Measurements from ENCODE around the gene MYPN. TPM values are rescaled to one million over a fixed set of nuclear protein-coding genes. Genes with fewer than 3 reads are reported as not detected.

Gene MYPN
- total and polyA plus RNA-seq, 2 donors = 0.11 to 0.19 TPM

DNA sequence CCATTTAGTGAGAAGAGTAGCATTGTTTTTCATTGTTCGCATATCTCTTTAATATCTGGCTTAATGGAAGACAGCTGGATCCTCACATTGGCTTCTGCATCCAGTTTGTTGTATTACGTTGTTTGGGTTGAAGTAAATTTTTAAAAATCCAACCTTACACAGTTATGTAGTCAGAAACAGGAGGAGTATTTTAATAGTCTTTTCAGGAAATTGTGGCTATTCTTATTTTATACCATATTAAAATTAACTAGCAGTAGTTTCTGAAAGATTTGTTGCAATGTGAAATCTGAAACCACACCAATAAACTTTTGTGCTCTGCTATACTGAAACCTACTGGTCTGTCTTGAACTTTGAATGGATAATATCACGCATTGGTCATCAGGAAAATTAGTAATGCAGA lies 27.9 kb downstream of the MYPN start:
- Histone ChIP-seq H3K4me1 (ENCODE audit: control insufficient read depth in 2 of 2, insufficient read depth in 2 of 2, low read length in 2 of 2) (no peaks in the 10 kb centered on the region), H3K27ac (ENCODE audit: low read depth in 1 of 2, low read length in 1 of 2) (no peak overlapping the region), H3K9me3 (ENCODE audit: control insufficient read depth in 2 of 2, insufficient read depth in 1 of 2, low read length in 1 of 2) (no peaks in the 10 kb centered on the region), H3K4me3 (ENCODE audit: low read length in 2 of 2) (no peak overlapping the region), H3K27me3 (ENCODE audit: control insufficient read depth in 2 of 2, insufficient read depth in 1 of 2, low read length in 1 of 2) (no peaks in the 10 kb centered on the region), H3K36me3 (ENCODE audit: control insufficient read depth in 2 of 2, insufficient read depth in 2 of 2, low read length in 1 of 2) (no peaks in the 10 kb centered on the region)
- DNase-seq (ENCODE audit: low read depth in 6 of 9, low spot score in 9 of 9) = no peak
- WGBS = 98% methylated on average over 3 of the region's 3 CpGs

DNA sequence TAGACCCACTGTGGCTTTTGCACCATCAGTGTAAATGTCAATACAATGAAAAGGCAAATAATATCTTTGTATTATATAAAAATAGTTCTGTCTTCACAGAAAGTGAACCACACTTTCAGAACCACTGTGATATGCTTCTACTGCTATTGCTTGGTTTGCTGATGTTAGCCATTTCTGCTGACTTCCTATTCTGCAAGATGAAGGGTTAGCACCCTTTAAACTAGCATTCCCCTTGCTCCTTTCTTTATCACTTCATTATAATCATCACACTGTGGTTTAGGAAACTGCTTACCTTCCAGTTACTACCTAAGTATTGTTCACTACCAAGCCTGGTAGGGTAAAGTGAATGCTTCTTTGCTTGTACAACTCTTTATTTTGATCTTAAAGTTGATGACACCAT lies 29.2 kb downstream of the MYPN start:
- no peak for DNase-seq (ENCODE audit: low read depth in 6 of 9, low spot score in 9 of 9)
- Histone ChIP-seq H3K4me3 (ENCODE audit: low read length in 2 of 2) (no peak overlapping the region), H3K9me3 (ENCODE audit: control insufficient read depth in 2 of 2, insufficient read depth in 1 of 2, low read length in 1 of 2) (no peaks in the 10 kb centered on the region), H3K36me3 (ENCODE audit: control insufficient read depth in 2 of 2, insufficient read depth in 2 of 2, low read length in 1 of 2) (no peaks in the 10 kb centered on the region), H3K4me1 (ENCODE audit: control insufficient read depth in 2 of 2, insufficient read depth in 2 of 2, low read length in 2 of 2) (no peaks in the 10 kb centered on the region), H3K27ac (ENCODE audit: low read depth in 1 of 2, low read length in 1 of 2) (no peak overlapping the region), H3K27me3 (ENCODE audit: control insufficient read depth in 2 of 2, insufficient read depth in 1 of 2, low read length in 1 of 2) (no peaks in the 10 kb centered on the region)

DNA sequence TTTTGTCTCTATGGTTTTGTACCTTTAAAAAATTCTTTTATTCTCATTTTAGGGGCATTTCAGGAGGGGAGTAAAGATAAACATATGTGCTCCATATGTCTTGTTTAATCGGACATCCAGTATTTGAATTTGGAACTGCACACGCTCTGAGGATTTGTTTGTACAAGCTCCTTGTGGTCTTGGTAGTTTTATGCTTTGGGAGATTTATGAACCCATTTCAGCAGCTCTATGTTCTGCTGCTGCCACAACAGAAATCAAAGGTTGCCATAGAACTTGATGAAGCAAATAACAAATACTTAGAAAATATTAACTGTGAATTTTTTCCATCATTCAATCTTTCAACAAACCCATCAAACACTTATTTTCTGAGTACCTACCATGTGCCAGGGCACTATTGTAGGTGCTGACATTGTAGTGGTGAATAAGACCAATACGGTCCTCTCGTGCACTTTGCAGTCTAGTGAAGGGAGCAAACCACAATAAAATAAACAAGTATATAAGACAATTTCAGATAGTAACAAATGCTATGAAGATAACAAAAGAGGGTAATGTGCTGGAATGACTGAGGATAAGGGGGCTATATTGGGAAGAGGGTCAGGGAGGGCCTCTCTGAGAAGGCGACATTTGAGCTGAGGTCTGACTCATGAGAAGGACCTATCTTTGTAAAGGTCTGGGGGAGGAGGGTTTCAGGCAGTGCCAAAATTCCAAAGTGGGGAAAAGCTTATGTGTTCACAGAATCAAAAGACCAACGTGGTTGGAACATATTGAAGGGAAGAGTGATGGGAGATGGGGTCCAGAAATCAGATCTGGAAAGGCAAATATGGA lies 30.4 kb downstream of the MYPN start:
- Histone ChIP-seq H3K4me3 (ENCODE audit: low read length in 2 of 2) (no peak overlapping the region), H3K27me3 (ENCODE audit: control insufficient read depth in 2 of 2, insufficient read depth in 1 of 2, low read length in 1 of 2) (no peaks in the 10 kb centered on the region), H3K27ac (ENCODE audit: low read depth in 1 of 2, low read length in 1 of 2) (no peak overlapping the region), H3K4me1 (ENCODE audit: control insufficient read depth in 2 of 2, insufficient read depth in 2 of 2, low read length in 2 of 2) (no peaks in the 10 kb centered on the region), H3K9me3 (ENCODE audit: control insufficient read depth in 2 of 2, insufficient read depth in 1 of 2, low read length in 1 of 2) (no peaks in the 10 kb centered on the region), H3K36me3 (ENCODE audit: control insufficient read depth in 2 of 2, insufficient read depth in 2 of 2, low read length in 1 of 2) (no peaks in the 10 kb centered on the region)
- 91% methylated on average over 6 of the region's 6 CpGs for WGBS
- DNase-seq (ENCODE audit: low read depth in 6 of 9, low spot score in 9 of 9) = no peak

DNA sequence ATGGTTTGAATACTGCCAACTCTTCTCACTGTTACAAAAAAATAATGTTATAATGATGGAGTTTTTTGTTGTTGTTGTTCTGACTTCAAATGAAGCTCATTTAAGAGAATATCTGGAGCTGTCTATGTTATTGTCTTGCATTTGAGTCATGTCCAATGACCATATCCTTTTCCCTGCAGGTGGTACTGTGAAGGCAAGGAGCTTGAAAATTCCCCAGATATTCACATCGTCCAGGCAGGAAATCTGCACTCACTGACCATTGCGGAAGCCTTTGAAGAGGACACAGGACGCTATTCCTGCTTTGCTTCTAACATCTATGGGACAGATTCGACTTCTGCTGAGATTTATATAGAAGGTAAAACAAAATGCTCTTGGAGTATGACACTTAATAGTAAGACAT lies 33.5 kb downstream of the MYPN start:
- Histone ChIP-seq H3K4me1 (ENCODE audit: control insufficient read depth in 2 of 2, insufficient read depth in 2 of 2, low read length in 2 of 2) (no peaks in the 10 kb centered on the region), H3K27me3 (ENCODE audit: control insufficient read depth in 2 of 2, insufficient read depth in 1 of 2, low read length in 1 of 2) (no peaks in the 10 kb centered on the region), H3K4me3 (ENCODE audit: low read length in 2 of 2) (no peak overlapping the region), H3K27ac (ENCODE audit: low read depth in 1 of 2, low read length in 1 of 2) (no peak overlapping the region), H3K9me3 (ENCODE audit: control insufficient read depth in 2 of 2, insufficient read depth in 1 of 2, low read length in 1 of 2) (no peaks in the 10 kb centered on the region), H3K36me3 (ENCODE audit: control insufficient read depth in 2 of 2, insufficient read depth in 2 of 2, low read length in 1 of 2) (no peaks in the 10 kb centered on the region)
- DNase-seq (ENCODE audit: low read depth in 6 of 9, low spot score in 9 of 9) = no peak
- WGBS = 95% methylated on average over 4 of the region's 4 CpGs

DNA sequence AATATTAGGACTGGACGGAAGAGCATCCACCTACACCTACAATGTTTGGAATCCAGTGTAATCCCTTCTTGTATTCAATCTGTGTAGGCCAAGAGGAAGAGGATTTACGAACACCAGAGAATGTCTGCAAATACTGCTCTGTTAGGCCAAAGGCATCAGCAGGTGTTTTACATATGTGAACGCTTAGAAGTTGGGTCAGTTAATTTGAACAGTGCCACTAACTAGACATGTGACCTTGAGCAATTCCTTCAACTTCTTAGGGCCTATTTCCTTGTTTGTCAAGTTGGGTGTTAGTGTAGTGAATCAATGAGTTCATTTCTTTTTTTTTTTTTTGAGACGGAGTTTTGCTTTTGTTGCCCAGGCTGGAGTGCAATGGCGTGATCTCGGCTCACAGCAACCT lies 35.4 kb downstream of the MYPN start:
- WGBS = 98% methylated on average over 6 of the region's 6 CpGs
- H3K4me3 ChIP-seq (ENCODE audit: low read length in 2 of 2) = no peak overlapping the region
- no peak overlapping the region for H3K27ac ChIP-seq (ENCODE audit: low read depth in 1 of 2, low read length in 1 of 2)
- H3K9me3 ChIP-seq (ENCODE audit: control insufficient read depth in 2 of 2, insufficient read depth in 1 of 2, low read length in 1 of 2) = no peaks in the 10 kb centered on the region
- DNase-seq (ENCODE audit: low read depth in 6 of 9, low spot score in 9 of 9) = no peak
- H3K4me1 ChIP-seq (ENCODE audit: control insufficient read depth in 2 of 2, insufficient read depth in 2 of 2, low read length in 2 of 2) = no peaks in the 10 kb centered on the region
- H3K27me3 ChIP-seq (ENCODE audit: control insufficient read depth in 2 of 2, insufficient read depth in 1 of 2, low read length in 1 of 2) = no peaks in the 10 kb centered on the region
- no peaks in the 10 kb centered on the region for H3K36me3 ChIP-seq (ENCODE audit: control insufficient read depth in 2 of 2, insufficient read depth in 2 of 2, low read length in 1 of 2)

DNA sequence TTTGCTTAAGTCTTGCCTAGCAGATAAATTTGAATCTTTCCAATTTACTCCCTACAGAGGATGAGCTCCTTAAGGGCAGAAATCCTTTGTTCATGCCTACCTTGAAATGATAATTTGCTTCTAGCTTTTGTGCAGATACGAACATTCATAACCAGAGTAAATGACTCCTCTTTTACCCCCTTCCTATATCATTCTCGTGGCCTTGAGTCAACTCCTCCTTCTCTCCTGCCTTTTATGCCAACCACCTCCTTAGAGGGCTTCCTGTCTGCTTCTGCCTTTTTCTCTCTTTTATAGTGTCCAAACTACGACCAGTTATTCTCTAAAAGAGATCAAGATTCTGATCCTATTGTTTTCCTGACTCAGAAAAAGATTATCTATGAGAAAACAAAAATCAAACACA lies 36.4 kb downstream of the MYPN start:
- no peak overlapping the region for H3K27ac ChIP-seq (ENCODE audit: low read depth in 1 of 2, low read length in 1 of 2)
- no peaks in the 10 kb centered on the region for H3K27me3 ChIP-seq (ENCODE audit: control insufficient read depth in 2 of 2, insufficient read depth in 1 of 2, low read length in 1 of 2)
- DNase-seq (ENCODE audit: low read depth in 6 of 9, low spot score in 9 of 9) = no peak
- no peaks in the 10 kb centered on the region for H3K36me3 ChIP-seq (ENCODE audit: control insufficient read depth in 2 of 2, insufficient read depth in 2 of 2, low read length in 1 of 2)
- no peaks in the 10 kb centered on the region for H3K4me1 ChIP-seq (ENCODE audit: control insufficient read depth in 2 of 2, insufficient read depth in 2 of 2, low read length in 2 of 2)
- WGBS = 83% methylated on average over 3 of the region's 3 CpGs
- H3K9me3 ChIP-seq (ENCODE audit: control insufficient read depth in 2 of 2, insufficient read depth in 1 of 2, low read length in 1 of 2) = no peaks in the 10 kb centered on the region
- H3K4me3 ChIP-seq (ENCODE audit: low read length in 2 of 2) = no peak overlapping the region

DNA sequence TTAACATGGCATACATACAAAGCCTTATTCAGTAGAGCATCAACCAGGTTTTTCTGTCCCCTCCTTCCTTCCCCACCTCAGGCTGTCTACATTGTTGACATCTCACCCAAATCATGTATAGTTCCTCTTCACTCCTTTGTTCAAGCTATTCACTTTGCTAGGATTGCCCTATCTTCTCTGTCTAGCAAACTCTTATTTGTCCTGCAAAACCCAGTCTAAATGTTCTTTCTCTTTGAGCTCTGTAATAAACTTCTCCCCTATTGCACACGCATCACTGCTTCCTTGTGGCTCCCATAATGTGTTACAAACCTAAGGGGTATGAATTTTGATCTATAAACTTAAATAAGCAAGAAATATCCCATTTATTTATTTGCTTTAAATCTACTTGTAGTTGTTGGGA lies 36.8 kb downstream of the MYPN start:
- H3K4me1 ChIP-seq (ENCODE audit: control insufficient read depth in 2 of 2, insufficient read depth in 2 of 2, low read length in 2 of 2) = no peaks in the 10 kb centered on the region
- WGBS = 99% methylated on average over 1 of the region's 1 CpG
- H3K27me3 ChIP-seq (ENCODE audit: control insufficient read depth in 2 of 2, insufficient read depth in 1 of 2, low read length in 1 of 2) = no peaks in the 10 kb centered on the region
- no peaks in the 10 kb centered on the region for H3K36me3 ChIP-seq (ENCODE audit: control insufficient read depth in 2 of 2, insufficient read depth in 2 of 2, low read length in 1 of 2)
- no peak overlapping the region for H3K27ac ChIP-seq (ENCODE audit: low read depth in 1 of 2, low read length in 1 of 2)
- DNase-seq (ENCODE audit: low read depth in 6 of 9, low spot score in 9 of 9) = no peak
- H3K4me3 ChIP-seq (ENCODE audit: low read length in 2 of 2) = no peak overlapping the region
- H3K9me3 ChIP-seq (ENCODE audit: control insufficient read depth in 2 of 2, insufficient read depth in 1 of 2, low read length in 1 of 2) = no peaks in the 10 kb centered on the region

DNA sequence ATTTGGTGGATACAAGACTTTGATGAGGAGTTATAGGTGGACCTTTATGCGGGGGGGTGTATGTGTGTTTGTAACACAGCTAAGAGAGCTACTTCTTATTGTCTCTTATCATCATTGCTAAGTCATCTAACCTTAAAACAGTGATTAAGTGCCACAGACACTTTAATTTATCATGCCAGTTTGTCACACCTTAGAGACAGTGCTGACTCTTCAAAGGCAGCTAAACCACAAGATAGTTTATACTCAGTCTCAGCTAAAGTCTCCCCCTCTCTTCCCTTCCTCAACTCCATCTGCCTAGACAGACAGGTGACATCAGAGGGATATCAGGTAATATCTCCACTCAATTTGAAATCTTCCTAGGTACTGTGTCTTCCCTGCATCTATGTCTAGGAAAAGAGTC lies 42.2 kb downstream of the MYPN start:
- Histone ChIP-seq H3K36me3 (ENCODE audit: control insufficient read depth in 2 of 2, insufficient read depth in 2 of 2, low read length in 1 of 2) (no peaks in the 10 kb centered on the region), H3K4me3 (ENCODE audit: low read length in 2 of 2) (no peak overlapping the region), H3K27me3 (ENCODE audit: control insufficient read depth in 2 of 2, insufficient read depth in 1 of 2, low read length in 1 of 2) (no peaks in the 10 kb centered on the region), H3K9me3 (ENCODE audit: control insufficient read depth in 2 of 2, insufficient read depth in 1 of 2, low read length in 1 of 2) (no peaks in the 10 kb centered on the region), H3K4me1 (ENCODE audit: control insufficient read depth in 2 of 2, insufficient read depth in 2 of 2, low read length in 2 of 2) (no peaks in the 10 kb centered on the region), H3K27ac (ENCODE audit: low read depth in 1 of 2, low read length in 1 of 2) (no peak overlapping the region)
- no peak for DNase-seq (ENCODE audit: low read depth in 6 of 9, low spot score in 9 of 9)
- 97% methylated on average over 1 of the region's 1 CpG for WGBS

DNA sequence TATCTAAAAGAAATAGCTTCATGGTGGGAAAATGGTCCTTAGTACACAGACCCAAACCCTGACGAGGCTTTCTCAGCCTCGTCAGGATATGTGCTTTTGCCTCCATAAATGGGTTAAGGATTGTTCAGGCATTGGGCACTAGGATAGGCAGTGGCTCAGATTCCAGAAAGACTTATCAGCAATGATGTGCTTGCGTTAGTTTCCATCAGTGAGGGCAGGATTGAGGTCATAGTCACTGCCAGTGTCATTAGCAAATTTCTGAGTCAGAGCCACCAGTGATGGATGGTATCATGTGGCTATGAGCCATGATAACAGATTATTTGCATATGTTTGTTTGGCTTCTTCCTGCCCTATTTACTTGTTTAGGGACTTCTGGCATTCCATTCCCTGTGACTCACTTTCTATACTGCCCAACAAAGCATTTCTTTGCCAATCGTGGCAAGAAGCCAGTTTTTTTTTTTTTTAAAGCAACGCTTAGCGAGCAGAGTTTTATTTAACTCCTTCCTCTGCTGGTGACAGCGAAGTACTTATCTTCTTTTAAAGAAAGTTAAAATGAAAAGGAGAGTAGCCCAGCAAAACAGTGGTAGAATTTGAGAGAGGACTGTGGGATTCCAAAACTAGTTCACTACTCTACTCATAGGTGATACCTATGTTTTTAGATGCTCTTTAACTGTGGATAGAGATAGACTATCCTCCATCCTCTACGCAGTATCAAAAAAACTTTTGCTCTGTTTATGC lies 44.4 kb downstream of the MYPN start:
- H3K9me3 ChIP-seq (ENCODE audit: control insufficient read depth in 2 of 2, insufficient read depth in 1 of 2, low read length in 1 of 2) = no peaks in the 10 kb centered on the region
- DNase-seq (ENCODE audit: low read depth in 6 of 9, low spot score in 9 of 9) = no peak
- no peaks in the 10 kb centered on the region for H3K4me1 ChIP-seq (ENCODE audit: control insufficient read depth in 2 of 2, insufficient read depth in 2 of 2, low read length in 2 of 2)
- H3K27ac ChIP-seq (ENCODE audit: low read depth in 1 of 2, low read length in 1 of 2) = no peak overlapping the region
- no peaks in the 10 kb centered on the region for H3K27me3 ChIP-seq (ENCODE audit: control insufficient read depth in 2 of 2, insufficient read depth in 1 of 2, low read length in 1 of 2)
- H3K36me3 ChIP-seq (ENCODE audit: control insufficient read depth in 2 of 2, insufficient read depth in 2 of 2, low read length in 1 of 2) = no peaks in the 10 kb centered on the region
- 51% methylated on average over 8 of the region's 8 CpGs for WGBS
- no peak overlapping the region for H3K4me3 ChIP-seq (ENCODE audit: low read length in 2 of 2)

Measured in thymus (tissue), 11 donors.